T-helper 2 cell (primary cell): ENCODE results near the gene NDUFB10.
A peak's percentile ranks its signal among the peaks of the same experiment; 100 is the strongest.
"Not testable (repeated sequence)": the region's sequence is repeated elsewhere in the genome, so short reads cannot be mapped to it uniquely, and the experiment has no call there.

Experiments used
- DNase-seq, 5 experiments: peaks; one replicate each; pipeline versions ENCODE4 v3.0.0 to v3.0.0-alpha.2; 2012 to 2022

Gene NDUFB10

DNA sequence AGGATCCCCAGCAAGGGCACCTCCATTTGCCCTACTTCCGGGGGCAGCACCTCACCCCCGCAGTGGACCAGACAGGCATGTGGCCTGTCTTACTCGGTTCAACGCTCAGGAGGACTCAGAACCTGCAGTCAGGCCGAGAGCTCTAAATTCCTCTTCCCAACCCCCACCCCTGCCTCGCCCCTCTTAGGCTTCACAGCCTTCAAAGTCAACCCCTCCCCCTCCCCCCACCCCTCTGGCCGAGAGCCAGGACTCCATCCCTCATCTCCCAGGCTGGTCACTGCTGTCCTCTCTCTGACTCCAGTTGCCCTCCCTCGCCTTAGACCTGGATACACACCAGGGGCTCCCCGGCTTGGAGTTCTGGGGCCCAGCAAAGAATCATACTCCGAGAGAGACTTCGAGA lies 33.1 kb upstream of the NDUFB10 start:
- no peak for DNase-seq

DNA sequence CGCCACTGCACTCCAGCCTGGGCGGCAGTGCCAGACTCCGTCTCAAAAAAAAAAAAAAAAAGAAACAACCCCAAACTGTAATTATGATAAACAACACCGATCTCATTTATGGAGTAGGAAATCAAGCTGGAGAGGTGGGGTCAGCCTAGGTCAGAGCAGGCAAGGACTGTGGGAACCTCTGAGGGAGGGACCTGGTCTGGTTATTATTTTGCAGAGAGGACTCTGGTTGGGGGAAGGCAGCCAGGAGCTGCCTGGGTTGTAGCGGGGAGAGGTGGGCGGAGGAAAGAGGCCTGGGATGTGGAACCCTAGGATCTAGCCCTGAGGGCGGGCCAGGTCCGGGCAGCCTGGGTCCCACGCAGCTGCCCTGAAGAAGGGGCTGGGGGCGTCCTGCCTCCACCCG lies 30.2 kb upstream of the NDUFB10 start:
- peak in 1 of 5 experiments; percentile 26 for DNase-seq

DNA sequence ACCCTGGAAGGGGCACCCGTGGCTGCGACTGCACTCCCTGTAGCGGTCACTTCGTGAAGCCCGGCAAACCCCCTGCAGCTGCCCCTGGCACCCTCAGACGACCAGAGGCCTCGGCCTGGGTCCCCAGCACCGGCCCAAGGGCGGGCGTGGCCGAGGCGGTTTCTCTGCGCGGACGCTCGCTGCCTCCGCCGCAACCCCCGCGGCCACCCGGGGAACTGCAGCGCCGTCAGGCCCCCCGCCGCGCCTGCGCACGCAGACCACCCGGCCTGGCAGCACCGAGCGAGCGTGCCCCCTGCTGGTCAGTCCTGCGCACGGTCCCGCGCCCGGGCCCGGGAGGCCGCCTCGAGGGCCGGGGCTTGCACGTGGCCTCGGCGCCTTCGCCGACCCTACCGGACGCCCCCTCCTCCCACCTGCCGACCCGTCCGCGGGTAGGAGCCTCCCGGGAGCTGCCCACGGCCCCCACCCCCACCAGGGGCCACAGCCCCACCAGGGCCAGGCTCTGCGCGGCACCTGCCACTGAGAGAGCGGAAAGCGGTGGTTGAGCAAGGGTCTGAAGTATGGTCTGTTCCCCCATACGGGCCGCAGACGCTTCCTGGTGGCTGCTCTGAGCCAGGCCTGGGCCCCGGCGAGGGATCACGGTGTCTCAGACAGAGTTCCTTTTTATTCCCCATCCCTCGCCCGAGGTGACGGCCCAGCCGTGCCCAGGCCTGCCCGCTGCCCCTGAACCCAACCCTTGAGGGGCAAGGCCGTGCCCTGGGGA lies 29.6 kb upstream of the NDUFB10 start:
- DNase-seq = peak; percentile 84 to 94 (median 87)

DNA sequence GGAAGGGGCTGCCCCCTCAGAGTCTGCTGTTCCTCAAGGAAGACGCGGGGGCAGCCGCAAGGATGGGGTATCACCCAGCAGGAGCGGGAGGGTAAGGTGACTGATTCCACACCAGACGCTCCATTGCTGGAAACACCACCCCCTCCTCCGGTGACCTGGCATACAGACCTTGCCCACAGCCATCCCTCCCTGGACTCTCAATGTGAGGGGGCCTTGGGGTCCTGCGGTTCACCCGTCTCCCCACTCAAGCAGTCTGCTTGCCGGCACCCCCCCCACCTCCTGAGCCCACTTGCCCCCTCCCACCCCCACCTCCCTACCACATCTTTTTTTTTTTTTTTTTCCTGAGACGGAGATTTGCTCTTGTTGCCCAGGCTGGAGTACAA lies 29.0 kb upstream of the NDUFB10 start:
- DNase-seq = no peak

DNA sequence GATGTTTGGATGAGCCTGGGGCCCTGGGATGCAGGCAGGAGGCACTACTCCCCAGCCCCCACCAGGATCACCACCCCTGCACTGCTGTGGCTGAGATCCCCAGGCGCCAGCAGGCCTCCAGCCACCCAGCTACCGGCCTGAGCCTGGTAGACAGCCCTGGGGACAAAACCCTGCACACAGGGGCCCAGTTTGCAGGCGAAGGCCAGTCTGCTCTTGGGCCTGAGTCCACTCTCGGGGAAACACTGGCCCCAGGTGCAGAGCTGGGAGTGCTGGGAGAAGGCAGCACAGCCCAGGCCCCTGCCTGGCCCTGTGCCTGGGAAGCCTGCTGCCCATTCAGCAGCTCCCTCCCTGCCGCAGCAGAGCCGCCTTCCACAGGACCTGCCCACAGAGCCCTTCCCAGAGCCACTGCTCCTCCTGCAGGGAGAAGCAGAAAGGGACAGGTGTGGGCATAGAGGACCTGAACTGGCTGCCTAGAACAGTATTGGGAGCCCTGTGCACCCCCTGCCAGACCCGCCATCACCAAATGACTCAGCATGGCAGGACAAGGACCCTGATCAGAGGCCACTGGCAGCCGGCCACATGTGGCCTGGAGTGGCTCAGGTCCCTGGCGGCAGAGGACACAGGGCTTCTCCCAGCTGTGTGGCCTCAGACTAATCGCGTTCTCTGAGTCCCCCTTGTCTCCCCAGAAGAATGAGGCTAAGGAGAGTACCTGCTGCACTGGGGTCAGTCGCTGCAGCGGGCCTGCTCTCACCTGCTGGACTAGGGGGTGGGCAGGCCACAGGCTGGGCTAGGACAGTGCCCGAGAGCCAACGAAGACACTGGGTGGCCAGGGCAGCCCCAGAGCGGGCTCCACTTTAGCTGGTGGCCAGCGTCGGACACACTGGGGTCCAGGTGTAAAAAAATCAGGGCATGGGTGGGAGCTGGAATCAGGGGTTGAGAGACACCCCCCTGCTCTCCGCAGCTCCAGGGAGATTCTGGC lies 27.0 kb upstream of the NDUFB10 start:
- DNase-seq = no peak

DNA sequence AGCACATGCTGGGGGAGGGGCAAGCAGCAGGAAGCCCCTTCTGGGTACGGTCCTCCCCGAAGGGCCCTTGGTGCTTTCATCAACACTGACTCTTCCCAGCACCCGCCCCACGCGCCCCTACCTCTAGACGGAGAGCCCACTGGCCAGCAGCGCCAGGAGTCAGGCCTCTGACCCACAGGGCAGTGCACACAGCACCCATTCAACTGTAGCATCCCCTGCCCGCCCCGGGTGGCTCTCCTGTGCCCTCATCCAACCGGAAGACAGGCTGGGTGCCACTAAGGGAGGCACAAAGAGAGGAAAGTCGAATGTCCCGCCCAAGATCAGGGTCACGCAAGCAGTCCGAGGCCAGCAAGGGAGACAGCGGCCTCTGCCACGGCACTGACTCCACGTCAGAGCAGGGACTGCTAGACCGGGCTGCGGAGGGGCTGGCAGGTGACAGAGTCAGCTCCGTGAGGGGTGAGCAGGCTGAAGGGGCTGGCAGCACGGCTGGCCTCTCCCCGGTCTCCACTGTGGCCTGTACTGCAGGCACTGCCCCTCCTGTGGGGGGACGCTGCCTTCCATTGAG lies 26.2 kb upstream of the NDUFB10 start:
- no peak for DNase-seq

DNA sequence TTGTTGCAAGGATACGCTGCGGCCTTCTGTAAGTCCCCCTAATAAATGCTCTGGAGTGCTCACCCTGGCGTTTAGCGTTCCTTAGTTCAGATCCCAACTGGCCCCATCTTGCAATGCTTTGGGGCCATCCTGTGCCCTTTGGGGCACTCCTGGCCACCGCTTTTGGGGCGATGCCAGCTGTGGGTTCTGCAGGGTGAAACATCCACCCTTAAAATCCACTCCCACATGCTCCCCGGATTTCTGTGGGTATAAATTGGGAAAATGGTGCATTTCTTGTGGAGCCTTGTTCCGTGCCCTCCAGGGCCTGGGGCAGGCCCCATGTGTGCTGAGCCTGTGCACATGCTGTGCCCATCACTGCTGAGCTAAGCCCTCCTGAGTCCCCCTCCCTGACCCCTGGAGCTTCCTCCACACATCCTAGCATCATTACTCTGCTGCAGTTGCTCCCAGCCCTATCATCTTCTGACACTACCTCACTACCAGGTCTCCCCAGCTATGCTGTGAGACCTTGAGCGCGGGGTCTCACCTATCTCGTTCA lies 22.3 kb upstream of the NDUFB10 start:
- DNase-seq = no peak

DNA sequence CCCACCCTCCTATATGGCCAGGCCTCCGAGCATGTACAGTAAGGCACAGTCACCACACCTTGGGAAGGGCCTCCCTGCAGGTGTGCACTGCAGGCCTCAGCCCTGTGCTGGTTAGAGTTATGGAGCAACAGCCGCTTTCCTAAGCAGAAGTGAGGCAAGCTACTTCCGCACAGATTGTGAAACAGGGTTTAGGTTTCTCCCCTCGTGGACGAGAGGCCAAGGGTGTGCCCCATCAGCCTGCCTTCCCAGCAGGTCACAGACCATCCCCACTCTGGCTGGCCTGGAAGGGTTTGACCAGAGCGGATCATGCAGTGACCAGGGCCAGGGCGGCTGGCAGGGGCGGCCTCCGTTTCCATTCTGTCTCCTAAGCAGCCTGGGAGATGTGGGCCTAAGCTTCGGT lies 21.0 kb upstream of the NDUFB10 start:
- no peak for DNase-seq

DNA sequence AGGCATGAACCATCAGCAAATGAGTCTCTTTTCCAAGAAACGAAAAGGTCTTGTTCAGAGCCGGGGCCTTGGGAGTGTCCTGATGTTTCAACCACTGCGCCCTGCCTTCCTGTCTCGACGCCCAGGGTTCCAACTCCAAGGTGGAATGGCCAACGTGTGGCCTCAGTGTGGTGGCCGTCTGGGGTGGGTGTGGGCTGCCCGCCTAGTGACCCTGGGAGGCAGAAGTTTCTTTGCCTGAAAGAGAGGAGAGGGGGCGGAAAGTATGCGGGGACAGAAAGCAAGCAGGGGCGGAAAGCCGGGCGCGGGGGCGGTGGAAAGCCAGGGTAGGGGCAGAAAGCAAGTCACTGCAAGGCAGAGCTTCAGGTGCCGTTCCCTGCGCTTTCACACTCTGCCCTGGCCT lies 20.4 kb upstream of the NDUFB10 start:
- no peak for DNase-seq

DNA sequence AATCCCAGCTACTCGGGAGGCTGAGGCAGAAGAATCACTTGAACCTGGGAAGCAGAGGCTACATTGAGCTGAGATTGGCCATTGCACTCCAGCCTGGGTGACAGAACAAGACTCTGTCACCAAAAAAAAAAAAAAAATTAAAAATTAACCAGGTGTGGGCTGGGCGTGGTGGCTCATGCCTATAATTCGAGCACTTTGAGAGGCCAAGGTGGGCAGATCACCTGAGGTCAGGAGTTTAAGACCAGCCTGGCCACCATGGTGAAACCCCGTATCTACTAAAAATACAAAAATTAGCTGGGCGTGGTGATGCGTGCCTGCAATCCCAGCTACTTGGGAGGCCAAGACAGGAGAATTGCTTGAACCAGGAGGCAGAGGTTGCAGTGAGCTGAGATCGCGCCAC lies 19.5 kb upstream of the NDUFB10 start:
- not testable (repeated sequence) for DNase-seq

DNA sequence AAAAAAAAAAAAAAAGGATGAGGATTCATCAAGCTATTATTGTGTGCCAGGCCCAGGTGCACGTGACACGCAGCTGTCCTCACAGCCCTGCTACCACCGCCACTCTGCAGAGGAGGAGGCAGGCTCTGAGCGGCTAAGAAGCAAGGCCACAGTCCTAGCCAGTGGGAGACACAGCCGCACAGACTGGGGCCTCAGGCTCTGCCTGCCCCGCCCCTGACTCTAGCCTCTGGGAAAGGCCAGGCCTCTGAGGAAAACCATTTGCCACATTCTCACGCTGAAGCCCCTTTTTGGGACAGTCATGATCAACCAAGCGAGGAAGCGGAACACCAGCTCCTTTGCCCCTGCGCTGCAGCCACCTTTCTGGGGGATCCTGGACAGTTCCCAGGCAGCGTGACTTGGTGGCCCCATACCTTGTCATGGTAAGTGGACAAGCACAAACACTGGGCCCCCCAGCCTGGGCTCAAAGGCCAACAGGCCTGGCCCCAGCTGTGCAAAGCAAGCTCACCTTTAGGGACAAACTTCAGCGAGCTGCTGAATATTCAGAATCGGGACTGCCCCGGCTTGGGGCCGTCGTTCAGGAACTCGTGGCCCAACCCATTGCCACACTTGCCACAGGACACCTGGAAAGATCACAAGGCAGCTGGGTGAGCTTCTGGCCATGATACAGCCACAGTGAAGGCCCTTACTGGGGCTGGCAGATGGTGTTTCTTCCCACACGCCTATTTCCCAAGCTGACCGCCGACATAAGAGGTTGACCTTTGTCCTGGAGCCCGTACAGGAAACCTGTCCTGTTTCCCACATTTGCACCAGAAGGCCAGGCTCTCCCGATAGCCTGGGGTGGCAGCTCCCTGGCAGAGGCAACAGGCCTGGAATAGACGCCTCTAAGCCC lies 18.8 kb upstream of the NDUFB10 start:
- DNase-seq = no peak

DNA sequence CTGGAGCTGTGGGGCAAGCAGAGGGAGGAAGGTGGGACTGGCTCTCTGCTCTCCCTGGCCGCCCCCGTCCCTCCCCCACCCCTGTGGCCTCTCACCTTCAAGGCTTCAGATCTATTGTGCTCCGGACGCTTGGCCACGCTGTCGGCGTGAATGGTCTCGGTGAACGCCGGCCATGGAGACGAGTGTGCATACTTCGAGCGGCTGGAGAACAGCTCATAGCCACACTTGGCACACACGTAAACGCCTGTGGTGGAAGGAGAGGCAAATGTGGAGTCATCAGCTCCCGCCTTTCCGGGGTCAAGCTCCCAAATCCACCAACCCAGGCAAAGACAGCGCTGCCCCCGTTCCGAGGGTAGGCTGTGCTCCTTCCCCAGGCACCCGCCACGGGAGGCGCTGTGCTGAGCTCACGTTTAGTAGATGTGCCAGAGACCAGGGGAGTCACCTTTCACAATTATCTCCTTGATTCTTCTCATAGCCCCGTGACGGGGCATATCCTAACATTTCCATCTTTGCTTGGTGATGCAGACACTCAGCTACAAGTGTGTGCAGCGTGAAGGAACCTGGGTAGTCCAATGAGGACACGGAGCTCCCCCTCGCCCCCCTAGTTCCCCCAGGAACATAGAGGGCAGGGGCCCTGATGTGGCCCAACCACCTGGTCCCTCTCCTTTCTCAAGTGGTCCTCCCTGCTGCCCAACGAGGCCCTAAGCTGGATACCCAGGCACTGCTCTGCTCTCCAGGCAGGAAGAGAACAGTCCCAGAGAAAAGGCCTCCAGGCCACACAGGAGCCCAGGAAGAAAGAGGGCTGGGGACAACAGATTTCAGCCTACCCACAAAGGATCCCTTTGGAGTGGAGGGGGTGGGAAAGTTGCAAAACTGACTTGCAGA lies 17.9 kb upstream of the NDUFB10 start:
- DNase-seq = no peak

DNA sequence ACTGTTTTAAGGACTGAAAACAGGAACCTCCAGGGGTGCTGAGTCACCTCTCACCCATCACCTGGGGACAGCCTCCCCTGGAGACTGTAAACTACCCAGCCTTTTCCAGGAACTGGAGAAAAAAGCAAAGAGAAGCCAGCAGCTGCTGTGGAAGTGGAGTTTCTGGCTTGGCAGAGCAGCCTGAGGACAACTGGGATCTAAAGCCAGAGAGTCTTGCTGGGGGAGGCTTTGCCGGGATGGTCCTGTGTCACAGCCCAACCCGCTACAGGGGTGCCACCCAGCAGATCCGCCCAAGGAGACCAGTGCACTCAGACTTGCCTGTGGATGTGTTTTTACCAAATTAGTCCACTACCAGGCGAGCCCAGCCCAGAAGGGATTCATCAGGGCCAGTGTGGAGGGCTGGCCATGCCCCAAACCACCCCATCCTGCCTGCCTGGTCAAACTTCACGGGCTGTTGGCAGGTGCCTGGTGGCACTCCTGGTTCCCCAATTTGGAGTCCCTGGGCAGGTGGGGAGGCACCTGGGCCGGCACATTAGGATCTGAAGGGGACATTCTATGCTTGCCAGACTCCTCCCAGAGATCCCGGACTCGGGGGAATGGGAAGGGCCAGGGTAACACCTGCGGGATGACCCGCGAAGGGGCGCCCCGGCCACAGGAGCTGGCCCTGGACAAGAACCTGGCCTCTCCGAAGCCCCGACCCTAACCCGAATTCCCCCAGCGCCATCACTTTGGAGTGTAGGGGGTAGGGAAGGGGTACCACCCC lies 17.1 kb upstream of the NDUFB10 start:
- no peak for DNase-seq

DNA sequence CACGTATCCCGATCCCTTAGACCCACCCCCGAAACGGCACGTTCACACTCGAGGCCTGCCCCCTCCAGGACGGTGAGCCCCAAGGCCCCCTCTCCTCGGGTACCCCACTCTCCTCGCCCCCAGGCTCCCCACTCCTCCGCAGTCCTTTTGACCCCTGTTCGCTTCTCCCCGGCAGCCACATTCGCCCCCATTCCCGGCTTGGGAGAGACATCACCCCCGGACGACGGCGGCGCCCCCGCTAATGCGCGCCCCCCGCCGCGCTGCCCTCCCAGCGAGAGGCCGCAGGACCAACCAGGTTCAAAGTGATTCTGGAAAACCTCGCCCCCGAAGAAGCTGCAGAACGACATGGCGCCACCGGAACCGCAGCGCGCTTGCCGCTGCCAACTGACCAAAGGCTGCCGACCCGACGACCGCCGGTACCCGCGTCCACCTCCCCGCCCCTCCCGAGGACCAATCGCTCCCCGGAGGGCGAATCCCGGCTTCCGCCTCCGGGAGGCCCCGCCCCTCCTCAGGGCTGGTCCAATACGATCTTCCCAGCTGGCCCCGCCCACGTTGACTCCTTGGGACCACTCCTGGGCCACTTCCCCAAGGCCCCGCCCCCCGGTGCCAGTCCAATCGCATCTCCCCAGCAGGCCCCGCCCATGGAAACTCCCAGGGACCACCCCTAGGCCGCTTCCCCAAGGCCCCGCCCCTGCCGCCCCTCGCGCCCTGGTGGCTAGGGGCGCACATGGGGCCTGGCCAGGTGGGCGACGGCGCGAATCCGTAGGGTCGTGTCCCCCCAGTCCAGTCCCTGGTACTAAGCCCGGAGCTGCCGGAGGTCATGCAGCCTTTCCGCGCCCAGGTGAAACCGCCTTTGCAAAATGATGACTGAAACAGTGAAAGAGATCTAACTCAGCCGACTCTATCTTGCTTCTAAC lies 16.3 kb upstream of the NDUFB10 start, which contains the start of gene MSRB1:
MSRB1 (minus strand) TSS at position 390 of the 917 bp plus-strand sequence; CDS start at position 347, 43 bp downstream.
- peak; percentile 98 to 100 (median 99) for DNase-seq

DNA sequence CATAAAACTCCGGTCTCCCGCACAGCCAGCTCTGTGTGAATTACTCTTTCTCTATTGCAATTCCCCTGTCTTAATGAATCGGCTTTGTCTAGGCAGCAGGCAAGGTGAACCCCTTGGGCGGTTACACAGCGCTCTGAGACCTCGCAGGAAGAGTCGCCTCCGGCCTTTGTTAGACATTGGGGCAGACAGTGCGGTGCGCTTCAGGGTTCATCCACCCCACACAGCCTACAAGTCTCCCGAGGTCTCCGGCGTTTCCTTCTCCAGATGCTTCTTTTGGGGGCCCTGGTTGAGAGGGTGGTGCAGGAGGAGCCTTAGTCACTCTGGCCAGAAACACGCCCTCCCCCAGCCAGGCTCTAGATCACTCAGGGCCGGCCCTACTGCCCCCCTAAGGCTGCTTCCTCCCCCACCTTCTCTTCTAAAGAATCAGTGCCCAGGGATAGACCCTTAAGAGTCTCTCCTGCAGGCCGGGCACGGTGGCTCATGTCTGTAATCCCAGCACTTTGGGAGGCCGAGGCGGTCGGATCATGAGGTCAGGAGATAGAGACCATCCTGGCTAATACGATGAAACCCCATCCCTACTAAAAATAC lies 14.6 kb upstream of the NDUFB10 start:
- DNase-seq = no peak

DNA sequence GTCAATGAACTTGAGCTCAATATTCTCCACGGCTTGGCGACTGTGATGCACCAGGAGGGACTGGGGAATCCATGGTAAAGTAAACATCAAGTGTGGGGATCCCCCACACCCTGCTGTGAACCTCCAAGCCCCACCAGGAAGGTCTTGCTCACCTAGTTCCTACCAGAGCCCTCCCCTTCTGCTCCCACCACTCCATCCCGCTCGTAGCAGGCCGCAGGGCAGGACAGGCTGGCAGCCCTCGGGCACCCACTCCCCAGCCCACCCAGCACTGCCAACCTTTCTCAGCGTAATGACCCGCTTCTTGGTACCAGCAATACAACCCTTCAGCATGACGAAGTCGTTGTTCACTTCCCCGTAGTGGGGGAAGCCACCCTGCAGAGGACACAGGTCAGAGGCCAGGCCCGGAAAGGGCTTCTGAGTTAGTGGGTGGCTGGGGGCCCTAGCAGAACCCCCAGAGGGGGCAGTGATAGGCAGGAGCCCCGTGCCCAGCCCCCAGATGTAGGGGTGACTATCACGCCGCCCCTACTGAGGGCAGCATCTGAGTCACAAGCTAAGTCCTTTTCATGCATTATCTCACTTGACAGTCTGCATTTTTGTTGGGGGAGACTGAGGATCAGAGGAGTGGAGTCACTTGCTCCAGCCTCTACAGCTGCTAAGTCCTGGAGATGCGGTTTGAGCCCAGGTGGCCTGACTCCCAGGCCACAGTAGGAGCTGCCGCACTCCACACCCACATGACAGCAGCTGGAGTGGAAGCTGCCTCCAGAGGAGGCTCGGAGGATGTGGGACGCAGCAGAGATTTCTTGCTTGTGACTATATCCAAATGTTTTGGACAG lies 13.6 kb upstream of the NDUFB10 start:
- DNase-seq = no peak

DNA sequence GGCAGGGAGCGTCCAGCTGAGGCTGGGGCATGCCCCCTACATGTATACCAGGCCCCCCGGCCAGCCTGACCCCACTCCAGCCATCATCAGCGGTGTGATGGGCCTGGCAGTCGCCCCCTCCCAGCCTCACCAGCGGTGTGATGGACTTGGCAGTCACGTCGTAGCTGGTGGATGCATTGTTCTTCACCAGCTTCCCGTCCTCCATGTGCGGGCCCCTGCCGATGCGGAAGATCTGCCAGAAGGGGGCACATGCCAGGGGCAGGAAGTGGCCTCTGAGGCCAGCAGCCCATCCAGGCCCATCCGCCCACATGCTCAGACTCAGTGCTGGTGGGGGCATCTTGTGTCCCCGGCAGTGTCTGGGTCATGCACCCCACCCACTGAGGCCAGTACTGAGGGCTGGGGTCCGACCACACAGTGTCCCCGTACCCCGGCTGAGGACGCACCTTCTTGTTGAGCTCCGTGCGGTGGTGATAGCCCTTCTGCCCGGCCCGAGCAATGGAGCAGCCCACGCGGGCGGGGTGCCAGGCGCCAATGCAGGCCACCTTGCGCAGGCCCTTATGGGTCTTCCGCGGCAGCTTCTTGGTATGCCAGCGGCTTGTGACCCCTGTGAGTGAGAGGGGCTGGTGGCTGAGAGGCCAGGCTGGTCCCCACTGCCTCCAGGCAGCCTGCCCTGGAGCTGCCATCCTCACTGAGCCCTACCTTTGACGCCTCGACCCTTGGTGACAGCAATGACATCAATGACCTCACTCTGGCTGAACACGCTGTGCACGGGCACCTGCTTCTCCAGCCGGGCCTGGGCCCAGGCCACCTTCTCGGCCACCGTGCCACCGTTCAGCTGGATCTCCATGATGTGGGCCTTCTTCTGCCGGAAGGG lies 12.6 kb upstream of the NDUFB10 start:
- no peak for DNase-seq
